ENCODE measurements around the gene CEACAM21.

The CEACAM21 gene

DNA sequence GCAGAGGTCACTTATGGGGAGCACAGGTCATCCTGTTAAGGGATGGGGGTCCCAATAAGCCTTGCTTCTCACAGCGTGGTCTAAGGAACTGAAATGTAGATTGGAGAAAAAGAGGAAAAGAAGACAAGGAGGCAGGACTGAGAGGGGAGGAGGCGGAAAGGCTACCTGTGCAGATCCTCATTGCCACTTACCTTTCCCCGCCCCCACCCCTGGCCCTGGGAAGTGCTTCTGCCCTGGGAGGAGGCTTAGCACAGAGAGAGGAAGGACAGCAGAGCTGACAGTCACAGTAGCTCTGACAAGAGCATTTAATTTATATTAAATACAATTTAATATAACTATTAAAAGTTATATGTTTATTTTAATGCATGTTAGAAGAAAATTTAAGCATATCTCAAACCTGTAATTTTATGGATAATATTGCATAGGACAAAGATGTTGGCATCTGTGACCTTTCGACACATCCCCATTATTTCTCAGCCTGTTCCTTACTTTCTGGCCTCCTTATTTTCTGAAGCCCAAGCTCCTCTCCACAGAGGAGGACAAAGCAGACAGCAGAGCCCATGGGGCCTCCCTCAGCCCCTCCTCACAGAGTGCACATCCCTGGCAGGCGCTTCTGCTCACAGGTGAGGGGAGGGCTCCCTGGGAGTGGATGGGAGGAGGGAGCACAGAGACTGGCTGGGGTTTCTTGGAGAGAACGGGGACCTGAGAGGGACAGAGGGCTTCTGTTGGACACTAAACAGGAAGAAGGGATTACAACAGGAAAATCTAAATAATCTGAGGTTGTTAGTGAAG, 23.4 kb downstream of the CEACAM21 start:
- TF ChIP-seq, protein P1, sequence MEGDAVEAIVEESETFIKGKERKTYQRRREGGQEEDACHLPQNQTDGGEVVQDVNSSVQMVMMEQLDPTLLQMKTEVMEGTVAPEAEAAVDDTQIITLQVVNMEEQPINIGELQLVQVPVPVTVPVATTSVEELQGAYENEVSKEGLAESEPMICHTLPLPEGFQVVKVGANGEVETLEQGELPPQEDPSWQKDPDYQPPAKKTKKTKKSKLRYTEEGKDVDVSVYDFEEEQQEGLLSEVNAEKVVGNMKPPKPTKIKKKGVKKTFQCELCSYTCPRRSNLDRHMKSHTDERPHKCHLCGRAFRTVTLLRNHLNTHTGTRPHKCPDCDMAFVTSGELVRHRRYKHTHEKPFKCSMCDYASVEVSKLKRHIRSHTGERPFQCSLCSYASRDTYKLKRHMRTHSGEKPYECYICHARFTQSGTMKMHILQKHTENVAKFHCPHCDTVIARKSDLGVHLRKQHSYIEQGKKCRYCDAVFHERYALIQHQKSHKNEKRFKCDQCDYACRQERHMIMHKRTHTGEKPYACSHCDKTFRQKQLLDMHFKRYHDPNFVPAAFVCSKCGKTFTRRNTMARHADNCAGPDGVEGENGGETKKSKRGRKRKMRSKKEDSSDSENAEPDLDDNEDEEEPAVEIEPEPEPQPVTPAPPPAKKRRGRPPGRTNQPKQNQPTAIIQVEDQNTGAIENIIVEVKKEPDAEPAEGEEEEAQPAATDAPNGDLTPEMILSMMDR (IDR thresholded peaks at IDR 0.05), result no peak
- H3K4me3 ChIP-seq, result no peak overlapping the region
- no peak overlapping the region for H3K27ac ChIP-seq
- no peak for DNase-seq (ENCODE audit: low spot score)

DNA sequence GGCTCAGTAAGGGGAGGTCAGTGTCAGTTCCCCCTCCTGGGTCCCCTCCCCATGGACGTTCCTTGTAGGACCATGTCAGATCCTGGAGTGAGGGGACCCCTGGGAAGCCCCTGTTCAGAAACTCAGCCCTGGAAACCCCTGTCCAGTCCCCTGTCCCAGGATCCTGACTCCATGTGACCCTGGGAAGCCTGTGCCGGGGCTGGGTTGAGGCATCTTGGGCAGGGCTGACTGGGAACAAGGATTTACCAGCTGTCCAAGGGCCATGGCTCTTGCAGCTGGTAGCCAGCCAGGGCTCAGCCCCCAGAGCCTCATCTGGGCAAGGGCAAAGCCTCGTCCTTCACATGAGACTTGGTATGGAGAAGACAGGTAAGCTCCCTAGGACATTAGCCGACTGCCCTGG, 25.8 kb downstream of the CEACAM21 start:
- Histone ChIP-seq H3K4me3 (no peak overlapping the region), H3K27ac (no peak overlapping the region)
- TF ChIP-seq, protein P1 (IDR thresholded peaks at IDR 0.05), result no peak
- no peak for DNase-seq (ENCODE audit: low spot score)

DNA sequence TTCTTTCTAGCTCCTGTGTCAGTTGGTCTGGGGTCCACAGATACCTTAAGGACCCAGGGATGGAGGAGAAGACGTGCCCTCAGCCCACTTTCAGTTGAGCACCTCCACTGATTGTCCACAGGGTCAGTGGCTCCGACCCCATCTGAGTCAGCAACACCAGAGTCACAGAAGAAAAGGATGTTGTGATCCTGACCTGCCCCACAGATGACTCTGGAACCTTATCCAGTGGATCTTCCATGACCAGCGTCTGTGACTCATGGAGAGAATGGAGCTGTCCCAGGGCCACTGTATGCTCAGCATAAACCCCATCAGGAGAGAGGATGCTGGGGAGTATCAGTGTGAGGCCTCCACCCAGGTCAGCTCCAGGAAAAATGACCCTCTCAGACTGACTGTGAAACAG, 28.9 kb downstream of the CEACAM21 start:
- DNase-seq (ENCODE audit: low spot score), result no peak

DNA sequence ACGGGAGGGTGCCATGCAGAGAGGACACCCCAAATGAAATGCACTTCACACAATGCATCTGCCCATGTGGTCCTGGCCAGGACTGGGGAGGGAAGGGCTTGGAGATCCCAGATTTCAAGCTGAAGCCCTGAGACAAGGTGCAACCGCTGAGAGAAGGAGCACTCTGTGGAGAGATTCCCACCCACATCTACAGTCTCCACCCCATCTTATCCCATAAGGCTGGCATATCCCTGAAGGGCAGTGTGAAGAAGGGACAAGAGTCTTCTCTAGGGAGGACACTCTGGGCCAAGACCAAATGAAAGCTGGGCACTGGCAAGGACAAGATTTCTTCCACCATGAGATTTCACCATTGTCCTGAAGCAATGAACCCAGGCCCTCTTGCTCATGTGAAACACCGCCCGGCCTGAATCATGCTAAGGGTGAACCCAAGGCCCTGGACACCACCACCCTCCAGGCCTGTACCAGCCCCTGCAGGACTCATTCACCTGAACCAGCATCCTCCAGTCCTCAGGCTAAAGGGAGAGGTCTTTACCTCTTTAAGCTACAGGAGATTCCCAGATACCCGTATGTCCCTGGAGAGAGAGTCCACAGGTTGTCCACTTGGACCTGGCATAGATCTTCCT, 30.4 kb downstream of the CEACAM21 start:
- DNase-seq (ENCODE audit: low spot score), result no peak
- Histone ChIP-seq H3K27ac (no peak overlapping the region), H3K4me3 (no peak overlapping the region)
- TF ChIP-seq, protein P1 (IDR thresholded peaks at IDR 0.05), result no peak

More for the DNA sequence above, 28.9 kb downstream of the CEACAM21 start:
- H3K4me3 ChIP-seq, result no peak overlapping the region
- TF ChIP-seq, protein P1 (IDR thresholded peaks at IDR 0.05), result no peak
- H3K27ac ChIP-seq, result no peak overlapping the region

DNA sequence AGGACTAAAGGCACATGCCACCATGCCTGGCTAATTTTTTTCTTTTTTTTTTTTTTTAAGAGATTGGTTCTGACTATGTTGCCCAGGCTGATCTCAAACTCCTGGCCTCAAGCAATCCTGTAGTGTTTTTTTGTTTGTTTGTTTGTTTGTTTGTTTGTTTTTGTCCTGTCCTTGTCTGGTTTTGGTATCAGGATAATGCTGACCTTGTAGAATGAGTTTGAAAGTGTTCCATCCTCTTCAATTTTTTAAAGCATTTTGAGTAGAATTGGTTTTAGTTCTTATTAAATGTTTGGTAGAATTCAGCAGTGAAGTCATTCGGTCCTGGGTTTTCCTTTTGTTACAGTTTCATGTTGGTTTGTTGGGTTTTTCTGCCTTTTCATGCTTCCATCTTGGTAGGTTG, 31.7 kb downstream of the CEACAM21 start:
- no peak overlapping the region for H3K4me3 ChIP-seq
- TF ChIP-seq, protein P1 (IDR thresholded peaks at IDR 0.05), result no peak
- no peak overlapping the region for H3K27ac ChIP-seq
- no peak for DNase-seq (ENCODE audit: low spot score)

DNA sequence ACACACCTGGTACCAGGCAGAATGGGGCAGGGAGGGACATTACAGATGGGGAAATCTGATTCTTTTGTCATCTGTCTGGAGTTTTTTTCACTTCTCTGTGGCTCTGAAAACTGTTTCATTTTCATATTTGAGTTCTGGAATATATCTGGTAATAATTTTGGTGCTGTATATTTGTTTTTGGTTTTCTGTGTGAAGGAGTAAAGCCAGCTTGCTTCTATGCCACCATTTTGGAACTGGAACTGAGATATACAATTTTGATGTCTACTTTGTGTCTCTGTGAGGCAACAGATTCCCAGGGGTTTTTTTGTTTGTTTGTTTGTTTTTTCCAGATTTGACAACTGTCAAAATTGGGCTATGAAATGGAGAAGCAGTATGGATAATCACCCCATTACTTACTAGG, 34.8 kb downstream of the CEACAM21 start:
- Histone ChIP-seq H3K27ac (no peak overlapping the region), H3K4me3 (no peak overlapping the region)
- DNase-seq (ENCODE audit: low spot score), result no peak
- TF ChIP-seq, protein P1 (IDR thresholded peaks at IDR 0.05), result no peak

DNA sequence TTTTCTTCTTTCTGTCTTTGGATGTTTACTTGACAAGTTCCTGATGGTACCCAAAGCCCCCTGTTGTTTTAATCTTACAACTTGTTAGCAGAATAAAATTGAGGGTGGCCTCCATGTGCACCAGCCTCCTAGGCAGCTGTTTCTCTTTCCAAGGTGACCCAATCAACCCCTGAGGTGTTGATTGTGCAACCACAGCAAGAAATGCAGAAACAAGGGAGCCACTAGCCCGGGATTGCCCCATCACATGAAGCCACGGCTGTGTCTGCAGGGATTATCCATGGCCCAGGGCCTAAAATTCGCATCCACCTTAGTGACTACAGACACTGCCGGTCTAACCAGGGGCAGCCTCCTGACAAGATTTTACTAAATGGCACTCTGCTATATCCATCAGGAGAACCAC, 36.5 kb downstream of the CEACAM21 start:
- Histone ChIP-seq H3K4me3 (no peak overlapping the region), H3K27ac (no peak overlapping the region)
- TF ChIP-seq, protein P1 (IDR thresholded peaks at IDR 0.05), result no peak
- DNase-seq (ENCODE audit: low spot score), result no peak

Measured in coronary artery (tissue), 2 donors.